Smooth muscle cell (in vitro differentiated cells): ENCODE results near the gene ITPRIPL2. TPM values are rescaled to one million over a fixed set of nuclear protein-coding genes. Genes with fewer than 3 reads are reported as not detected.

Experiments used
- DNase-seq: peaks from one replicate; lab custom pipeline; 2025; ENCODE audit not compliant: unreplicated experiment; lab: John Stamatoyannopoulos, UW
- H2AFZ ChIP-seq: fragments of 200-600 bp; sonication (generic); 2 replicates; pipeline ENCODE4 v1.6.0; 2016; ENCODE audit warnings: antibody characterized with exemption, low read depth, mild to moderate bottlenecking
- H3F3A ChIP-seq: fragments of 200-600 bp; sonication (generic); 2 replicates; pipeline ENCODE4 v1.6.0; 2017; ENCODE audit warnings: antibody characterized with exemption, low read depth
- H3K27ac ChIP-seq: fragments of 200-600 bp; sonication (generic); 2 replicates; pipeline ENCODE4 v1.5.1; 2016; ENCODE audit warnings: low read depth, mild to moderate bottlenecking
- H3K27me3 ChIP-seq: fragments of 200-600 bp; sonication (generic); 2 replicates; pipeline ENCODE4 v1.6.1; 2016; ENCODE audit warnings: low read depth, mild to moderate bottlenecking
- H3K36me3 ChIP-seq: fragments of 200-600 bp; sonication (generic); 2 replicates; pipeline ENCODE4 v1.5.1; 2016; ENCODE audit warnings: low read depth
- H3K4me1 ChIP-seq: fragments of 200-600 bp; sonication (generic); 2 replicates; pipeline ENCODE4 v1.5.1; 2016; ENCODE audit warnings: low read depth
- H3K4me2 ChIP-seq: fragments of 200-600 bp; sonication (generic); 2 replicates; pipeline ENCODE4 v1.6.0; 2016; ENCODE audit warnings: mild to moderate bottlenecking
- H3K4me3 ChIP-seq: fragments of 200-600 bp; sonication (generic); 2 replicates; pipeline ENCODE4 v1.5.1; 2016; ENCODE audit warnings: mild to moderate bottlenecking
- H3K79me2 ChIP-seq: fragments of 200-600 bp; sonication (generic); 2 replicates; pipeline ENCODE4 v1.6.0; 2016; ENCODE audit warnings: low read depth, mild to moderate bottlenecking
- H3K9ac ChIP-seq: fragments of 200-600 bp; sonication (generic); 2 replicates; pipeline ENCODE4 v1.6.0; 2016; ENCODE audit warnings: low read depth
- H3K9me3 ChIP-seq: fragments of 200-600 bp; sonication (generic); replicated peaks from 2 replicates; pipeline ENCODE4 v1.5.1; 2016; ENCODE audit warnings: low read depth
- H4K20me1 ChIP-seq: fragments of 200-600 bp; sonication (generic); 2 replicates; pipeline ENCODE4 v1.6.0; 2016; ENCODE audit warnings: low read depth
- CTCF ChIP-seq: fragments of 200-600 bp; sonication (generic); IDR thresholded peaks from 2 replicates; pipeline ENCODE4 v1.5.1; 2017; ENCODE audit warnings: borderline replicate concordance, mild to moderate bottlenecking, antibody characterized with exemption; ENCODE audit not compliant: insufficient read depth, poor library complexity, severe bottlenecking
- WGBS: methylation state at CpG from one replicate; pipeline ENCODE4 v1.1.7; 2016; ENCODE audit warnings: low lambda C conversion rate; 5-methylcytosine and 5-hydroxymethylcytosine counted together
- polyA plus RNA-seq: library from polyadenylated mRNA; unstranded; fragments of >200 nt; fragmentation: Nextera tagmentation; extraction: Ambion mirVana; gene quantifications from 2 replicates; pipeline ENCODE4 v1.2.1, GENCODE V29; 2016
- total RNA-seq: library from RNA; depleted of rRNA; stranded (reverse); fragments of >200 nt; gene quantifications from 2 replicates; pipeline ENCODE4 v1.2.3, GENCODE V29; 2014

The ITPRIPL2 gene
- total and polyA plus RNA-seq, 2 experiments from 2014 or later: 16.4 to 26.4 TPM

- Histone ChIP-seq H3F3A (peaks cover 3% of the 10 kb centered on the region), H3K4me1 (no peaks in the 10 kb centered on the region), H3K27ac (no peak overlapping the region), H3K4me2 (no peak overlapping the region), H4K20me1 (no peaks in the 10 kb centered on the region), H3K9ac (no peak overlapping the region), H3K9me3 (no peaks in the 10 kb centered on the region), H3K27me3 (no peaks in the 10 kb centered on the region), H3K4me3 (no peak overlapping the region), H3K79me2 (no peaks in the 10 kb centered on the region), H3K36me3 (no peaks in the 10 kb centered on the region), H2AFZ (no peak overlapping the region)
- TF ChIP-seq CTCF: no peak
- WGBS: 92% methylated on average over 11 of the region's 11 CpGs
- no peak for DNase-seq
Measured at GRCh38 chr16:19094542-19095365, 19.0 kb upstream of the ITPRIPL2 start.

GRCh38 chr16:19095654-19096053 lies 18.1 kb upstream of the ITPRIPL2 start:
- Histone ChIP-seq H3K4me1 (no peaks in the 10 kb centered on the region), H3K4me3 (no peak overlapping the region), H3K9me3 (no peaks in the 10 kb centered on the region), H3K79me2 (no peaks in the 10 kb centered on the region), H3K9ac (no peak overlapping the region), H3K4me2 (no peak overlapping the region), H3F3A (peaks cover 3% of the 10 kb centered on the region), H3K27ac (no peak overlapping the region), H2AFZ (no peak overlapping the region), H4K20me1 (no peaks in the 10 kb centered on the region), H3K36me3 (no peaks in the 10 kb centered on the region), H3K27me3 (no peaks in the 10 kb centered on the region)
- no peak for TF ChIP-seq CTCF
- 77% methylated on average over 5 of the region's 5 CpGs for WGBS
- DNase-seq: no peak

GRCh38 chr16:19098173-19098572 lies 15.6 kb upstream of the ITPRIPL2 start:
- no peaks in the 10 kb centered on the region for H3F3A ChIP-seq
- no peak overlapping the region for H3K4me3 ChIP-seq
- H3K36me3 ChIP-seq: no peaks in the 10 kb centered on the region
- no peaks in the 10 kb centered on the region for H4K20me1 ChIP-seq
- H3K4me2 ChIP-seq: no peak overlapping the region
- no peak for DNase-seq
- WGBS: 88% methylated on average over 1 of the region's 1 CpG
- H2AFZ ChIP-seq: no peak overlapping the region
- H3K9me3 ChIP-seq: no peaks in the 10 kb centered on the region
- no peak overlapping the region for H3K27ac ChIP-seq
- H3K9ac ChIP-seq: no peak overlapping the region
- H3K4me1 ChIP-seq: no peaks in the 10 kb centered on the region
- H3K27me3 ChIP-seq: no peaks in the 10 kb centered on the region
- H3K79me2 ChIP-seq: no peaks in the 10 kb centered on the region
- no peak for TF ChIP-seq CTCF
